NCI-H1048 (cell line): ENCODE data around the gene PTBP1.

ENCODE experiments used
- DNase-seq: peaks from one replicate; lab custom pipeline; 2025; lab: John Stamatoyannopoulos, UW

PTBP1 gene

DNA sequence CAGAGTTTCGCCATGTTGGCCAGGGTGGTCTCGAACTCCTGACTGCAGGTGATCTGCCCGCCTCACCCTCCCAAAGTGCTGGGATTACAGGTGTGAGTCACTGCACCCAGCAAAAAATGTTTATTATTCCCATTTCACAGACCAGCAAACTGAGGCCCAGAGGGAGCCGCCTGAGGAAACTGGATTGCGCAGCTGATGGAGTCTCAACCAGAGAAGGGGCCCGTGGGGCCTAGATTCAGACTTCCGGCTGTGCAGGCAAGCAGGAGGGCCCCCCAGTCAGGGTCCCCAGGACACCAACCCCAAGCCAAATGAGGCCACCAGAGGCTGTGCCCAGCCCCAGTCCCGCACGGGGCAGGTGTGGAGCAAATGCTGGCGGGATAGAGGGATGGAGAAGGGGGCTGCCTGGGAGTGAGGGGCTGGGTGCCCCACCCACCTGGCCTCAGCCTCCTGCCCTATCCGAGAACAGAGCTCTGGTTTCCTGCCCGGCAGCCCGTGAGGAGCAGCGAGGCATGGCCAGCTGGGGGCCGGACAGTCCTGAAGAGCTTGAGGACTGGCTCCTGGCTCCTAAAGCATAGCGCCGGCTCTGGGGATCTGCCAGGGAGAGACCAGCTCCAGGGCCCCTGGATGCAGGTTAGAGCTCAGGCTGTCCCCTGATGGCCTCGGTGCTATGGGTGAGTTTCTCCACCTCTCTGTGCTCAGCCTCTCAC is 24.4 kb upstream of the PTBP1 start:
- DNase-seq: no peak

DNA sequence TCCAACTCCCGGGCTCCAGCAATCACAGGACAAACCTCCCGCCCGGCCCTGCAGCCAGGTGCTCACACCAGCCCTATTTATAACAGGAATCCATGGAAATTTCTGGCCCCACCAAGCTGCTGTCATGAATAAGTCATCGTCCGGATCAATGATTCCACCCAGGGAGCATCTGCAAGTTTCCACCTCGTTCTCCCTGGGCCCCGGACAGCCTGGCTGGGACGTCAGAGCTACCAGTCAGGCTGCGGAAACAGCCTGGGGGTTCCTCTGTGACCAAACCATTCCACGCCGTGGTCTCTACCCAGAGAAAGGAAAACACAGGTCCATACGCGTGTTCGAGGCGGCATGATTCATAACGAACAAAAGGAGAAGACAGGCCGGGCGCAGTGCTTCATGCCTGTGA is 20.7 kb upstream of the PTBP1 start:
- DNase-seq: no peak

DNA sequence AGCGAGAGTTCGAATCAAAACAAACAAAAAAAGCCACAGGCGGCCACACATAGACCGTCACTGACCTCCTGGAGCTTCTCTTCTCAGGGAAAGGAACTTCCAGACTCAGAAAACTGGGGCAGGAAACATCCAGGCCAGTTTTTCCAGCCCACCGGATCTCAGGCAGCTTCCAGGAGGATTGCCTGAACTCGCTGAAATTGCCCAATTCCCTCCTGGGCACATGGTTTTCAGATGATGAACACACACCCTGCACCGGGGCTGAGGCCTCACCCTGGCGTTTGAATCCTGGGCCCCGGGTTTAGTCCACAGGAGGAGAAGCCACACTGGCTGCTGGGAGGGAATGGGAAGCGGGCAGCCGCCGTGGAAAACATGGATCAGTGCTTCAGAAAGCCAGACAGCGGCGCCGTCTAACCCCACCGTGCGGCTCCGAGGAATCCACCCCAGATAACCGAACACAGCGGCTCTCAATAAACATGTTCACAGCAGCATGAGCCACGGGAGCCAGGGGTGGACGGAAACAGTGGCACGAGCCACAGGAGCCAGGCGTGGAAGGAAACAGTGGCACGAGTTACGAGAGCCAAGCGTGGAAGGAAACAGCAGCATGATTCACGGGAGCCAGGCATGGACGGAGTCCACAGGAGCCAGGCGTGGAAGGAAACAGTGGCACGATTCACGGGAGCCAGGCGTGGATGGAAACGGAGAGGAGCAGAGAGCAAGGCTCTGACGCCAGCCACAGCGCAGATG is 18.2 kb upstream of the PTBP1 start:
- no peak for DNase-seq

DNA sequence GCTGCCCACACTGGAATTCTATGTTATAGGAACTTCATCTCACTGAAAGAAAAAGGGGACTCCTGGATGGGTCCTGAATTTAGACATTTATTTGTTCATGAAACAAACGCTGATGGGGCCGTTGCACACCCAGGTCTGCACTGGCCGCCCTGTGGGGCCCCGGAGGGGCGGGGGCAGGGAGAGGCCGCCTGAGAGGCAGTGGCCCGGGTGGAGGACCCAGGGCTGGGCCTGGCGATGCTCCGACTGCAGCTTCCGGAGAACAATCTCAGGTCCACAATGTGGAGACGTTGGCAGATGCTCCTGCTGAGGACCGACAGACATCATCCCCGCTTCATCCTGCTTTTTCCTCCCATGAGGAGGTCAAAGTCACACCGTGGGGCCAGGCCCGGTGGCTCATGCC is 16.3 kb upstream of the PTBP1 start:
- DNase-seq: no peak

DNA sequence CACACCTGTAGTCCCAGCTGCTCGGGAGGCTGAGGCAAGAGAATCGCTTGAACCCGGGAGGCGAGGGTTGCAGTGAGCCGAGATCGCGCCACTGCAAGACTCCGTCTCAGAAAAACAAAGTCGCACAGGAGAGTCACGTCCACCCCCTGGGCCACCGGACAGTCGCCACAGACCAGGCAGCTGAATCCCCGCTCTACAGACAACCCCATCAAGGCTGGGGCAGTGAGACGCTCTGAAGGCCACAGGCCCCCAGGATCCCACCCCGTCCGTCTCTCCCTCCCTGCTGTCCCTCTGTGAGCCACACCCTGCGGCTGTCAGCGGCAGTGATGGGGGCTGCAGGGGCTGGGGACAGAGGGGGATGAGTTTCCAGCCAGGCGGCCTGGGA is 15.5 kb upstream of the PTBP1 start:
- DNase-seq: no peak

DNA sequence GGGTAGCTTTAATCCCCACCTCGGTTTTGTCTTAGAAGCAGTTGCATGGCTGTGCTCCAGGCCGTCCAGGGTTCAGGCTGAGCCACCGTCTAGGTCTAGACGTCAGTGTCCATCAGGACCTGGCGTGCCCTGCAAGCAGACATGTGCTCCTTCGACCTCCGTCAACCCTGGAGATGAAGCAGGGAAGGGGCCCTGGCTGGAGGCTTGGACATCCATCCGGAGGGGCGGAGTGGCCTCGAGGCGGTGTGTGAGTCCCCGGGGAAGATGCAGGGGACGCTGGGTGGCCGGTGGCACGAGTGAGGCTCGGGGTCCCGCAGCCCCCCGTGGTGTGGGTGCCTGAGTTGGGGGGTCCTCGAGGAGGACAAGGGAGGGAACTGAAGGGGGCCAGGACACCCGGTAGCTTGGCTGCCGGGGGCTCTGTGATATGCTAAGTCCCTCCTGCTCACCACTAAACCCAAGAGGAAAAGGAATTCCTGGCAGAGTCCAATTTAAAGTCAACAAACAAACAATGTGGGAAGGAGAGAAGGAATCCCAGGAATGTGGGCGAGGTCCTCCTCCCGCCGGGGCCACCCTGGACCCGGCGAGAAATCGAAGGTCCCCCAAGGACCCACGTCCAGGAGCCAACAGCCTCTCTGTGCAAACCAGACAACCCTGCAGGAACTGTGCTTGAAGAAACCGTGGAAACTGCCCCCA is 14.9 kb upstream of the PTBP1 start:
- no peak for DNase-seq

DNA sequence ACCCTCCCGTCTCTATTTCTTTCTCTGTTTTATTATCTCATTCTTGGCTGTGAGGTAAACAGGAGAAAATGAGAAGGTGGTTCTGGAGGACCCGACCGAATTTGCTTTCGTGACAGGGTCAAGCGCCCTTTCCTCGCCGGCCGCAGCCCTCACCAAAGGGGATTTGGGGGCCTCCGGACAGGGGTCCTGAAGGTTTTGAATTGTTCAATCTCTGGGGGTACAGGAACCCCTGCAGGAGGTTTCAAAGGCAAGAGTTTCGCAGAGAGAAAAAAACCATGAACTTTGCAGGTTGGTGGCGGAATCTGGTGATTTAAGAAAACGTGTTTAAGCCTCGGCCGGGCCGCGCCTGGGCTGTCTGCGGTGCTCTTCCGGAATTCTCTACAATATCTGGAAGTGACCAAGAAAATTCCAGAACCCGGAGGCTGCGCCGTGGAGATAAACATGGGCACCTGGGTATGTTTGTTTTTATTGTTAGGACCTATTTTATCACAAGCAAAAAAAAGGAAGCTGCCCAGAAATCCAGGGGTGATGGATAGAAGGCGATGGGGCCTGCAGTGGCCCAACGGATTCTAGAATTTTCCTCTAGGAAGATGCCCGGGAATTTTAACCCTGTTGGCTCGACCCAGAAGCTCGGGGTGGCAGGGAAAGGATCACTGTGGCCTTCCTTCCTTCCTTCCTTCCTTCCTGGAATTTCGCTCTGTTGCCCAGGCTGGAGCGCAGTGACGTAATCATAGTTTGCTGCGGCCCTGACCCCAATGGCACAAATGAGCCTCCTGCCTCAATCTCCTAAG is 14.2 kb upstream of the PTBP1 start:
- DNase-seq: no peak

DNA sequence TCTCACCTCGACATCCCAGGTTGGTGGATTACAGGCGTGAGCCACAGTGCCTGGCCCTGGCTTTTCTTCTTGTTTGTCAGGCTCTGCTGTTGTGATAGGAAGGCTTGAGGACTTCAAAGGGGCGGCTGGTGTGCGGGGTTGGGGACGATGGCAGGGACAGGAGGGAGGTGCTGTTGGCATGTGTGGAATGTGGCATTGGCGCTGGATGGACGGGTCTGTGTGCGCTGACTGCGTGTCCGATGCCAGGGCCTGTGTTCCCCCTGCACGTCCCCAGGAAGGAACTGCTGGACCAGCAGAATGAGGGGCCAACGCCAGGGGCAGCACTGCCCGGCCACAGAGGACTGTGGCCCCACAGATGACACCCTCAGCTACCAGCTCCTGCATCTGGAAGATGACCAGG is 12.7 kb upstream of the PTBP1 start:
- no peak for DNase-seq

DNA sequence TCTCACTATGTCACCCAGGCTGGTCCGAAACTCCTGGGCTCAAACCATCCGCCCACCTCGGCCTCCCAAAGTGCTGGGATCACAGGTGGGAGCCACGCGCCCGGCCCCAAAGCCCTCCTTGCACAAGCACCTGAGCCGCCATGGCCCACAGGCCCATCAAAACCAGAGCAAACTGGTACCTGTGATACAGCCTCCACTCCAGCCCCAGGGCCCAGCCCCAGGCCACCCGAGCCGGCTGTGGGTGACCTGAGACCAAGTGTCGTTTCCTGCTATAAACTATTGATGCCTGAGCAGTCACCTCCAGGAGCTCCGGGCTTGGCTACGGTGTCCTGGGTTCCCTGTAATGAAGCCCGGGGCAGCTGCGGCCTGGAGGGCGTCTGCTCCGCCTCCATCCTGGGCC is 9.7 kb upstream of the PTBP1 start:
- no peak for DNase-seq

DNA sequence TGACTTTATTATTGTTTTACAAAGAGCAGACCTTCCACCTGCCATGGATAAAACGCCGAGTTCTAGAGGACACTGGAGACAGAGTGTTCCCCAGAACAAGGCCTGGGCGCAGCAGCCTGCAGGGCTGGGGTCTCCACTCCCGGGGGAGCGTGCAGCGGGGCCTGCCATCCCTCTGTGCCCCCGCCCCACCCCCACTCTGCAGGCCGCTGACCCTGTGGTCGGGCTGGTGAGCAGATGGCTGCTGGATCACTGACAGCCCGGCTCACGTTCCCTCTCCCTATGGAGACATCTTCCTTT is 8.6 kb upstream of the PTBP1 start:
- DNase-seq: no peak

DNA sequence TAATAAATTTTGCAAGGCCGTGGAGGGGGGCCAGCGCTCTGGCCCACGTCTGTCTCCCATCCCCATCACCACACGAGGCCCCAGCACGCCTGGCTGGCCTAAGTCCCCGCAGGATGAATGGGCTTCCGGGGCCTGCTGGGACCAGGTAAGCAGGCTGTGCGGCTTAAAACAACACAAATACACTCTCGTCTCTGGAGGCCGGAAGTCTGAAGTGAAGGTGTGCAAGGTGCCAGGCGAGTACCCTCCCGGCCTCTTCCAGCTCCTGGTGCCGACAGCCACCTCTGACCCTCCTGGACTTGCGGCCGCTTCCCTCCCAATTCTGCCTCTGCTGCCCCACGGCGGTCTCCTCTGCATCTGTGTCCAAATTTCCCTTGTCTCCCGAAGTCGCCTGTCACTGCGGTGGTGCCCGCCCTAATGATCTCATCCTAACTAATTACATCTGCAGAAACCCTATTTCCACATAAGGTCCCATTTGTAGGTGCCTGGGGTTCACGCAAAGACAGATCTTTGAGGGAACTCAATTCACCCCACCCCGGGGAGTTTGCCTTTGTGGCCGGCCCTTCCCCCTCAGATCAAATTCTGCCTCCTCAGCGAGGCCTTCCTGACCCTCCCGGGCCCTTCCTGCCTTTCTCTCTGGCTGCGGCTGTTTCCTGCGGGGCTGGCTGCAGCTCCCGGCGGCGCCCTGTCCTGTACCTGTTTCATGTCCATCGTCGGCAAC is 8.1 kb upstream of the PTBP1 start:
- DNase-seq: no peak

DNA sequence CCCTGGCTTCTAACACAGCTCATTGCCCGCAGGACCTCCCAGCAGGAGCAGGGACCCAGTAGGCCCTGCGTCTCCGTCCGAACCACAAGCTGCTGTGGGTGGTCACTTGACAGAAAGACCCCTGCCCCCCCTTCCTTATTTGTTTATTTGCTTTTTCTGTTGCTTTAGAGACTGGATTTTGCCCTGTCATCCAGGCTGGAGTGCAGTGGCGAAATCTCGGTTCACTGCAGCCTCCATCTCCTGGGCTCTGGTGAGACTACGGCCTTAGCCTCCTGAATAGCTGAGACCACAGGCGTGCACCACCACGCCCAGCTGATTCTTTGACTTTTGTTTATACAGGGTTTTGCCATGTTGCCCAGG is 7.6 kb upstream of the PTBP1 start:
- no peak for DNase-seq

DNA sequence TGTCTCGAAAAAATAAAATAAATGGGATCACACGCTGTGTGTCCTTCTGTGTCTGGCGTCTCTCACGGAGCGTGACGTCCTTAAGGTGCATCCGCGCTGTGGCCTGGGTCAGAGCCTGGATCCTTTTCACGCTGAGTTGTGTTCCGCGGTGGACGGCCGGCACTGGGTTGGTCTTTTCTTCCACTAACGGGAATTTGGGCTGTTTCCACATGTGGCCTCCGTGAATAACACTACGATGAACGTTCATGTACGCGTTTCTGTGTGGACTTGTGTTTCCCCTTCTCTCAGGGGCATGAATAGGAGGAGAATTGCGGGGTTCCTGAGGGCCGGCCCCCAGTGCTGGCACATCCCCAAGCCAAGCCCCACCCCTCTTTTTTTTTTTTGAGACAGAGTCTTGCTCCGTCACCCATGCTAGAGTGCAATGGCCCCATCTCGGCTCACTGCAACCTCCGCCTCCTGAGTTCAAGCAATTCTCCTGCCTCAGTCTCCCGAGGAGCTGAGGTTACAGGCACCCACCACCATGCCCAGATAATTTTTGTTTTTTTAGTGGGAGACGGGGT is 6.2 kb upstream of the PTBP1 start:
- no peak for DNase-seq

DNA sequence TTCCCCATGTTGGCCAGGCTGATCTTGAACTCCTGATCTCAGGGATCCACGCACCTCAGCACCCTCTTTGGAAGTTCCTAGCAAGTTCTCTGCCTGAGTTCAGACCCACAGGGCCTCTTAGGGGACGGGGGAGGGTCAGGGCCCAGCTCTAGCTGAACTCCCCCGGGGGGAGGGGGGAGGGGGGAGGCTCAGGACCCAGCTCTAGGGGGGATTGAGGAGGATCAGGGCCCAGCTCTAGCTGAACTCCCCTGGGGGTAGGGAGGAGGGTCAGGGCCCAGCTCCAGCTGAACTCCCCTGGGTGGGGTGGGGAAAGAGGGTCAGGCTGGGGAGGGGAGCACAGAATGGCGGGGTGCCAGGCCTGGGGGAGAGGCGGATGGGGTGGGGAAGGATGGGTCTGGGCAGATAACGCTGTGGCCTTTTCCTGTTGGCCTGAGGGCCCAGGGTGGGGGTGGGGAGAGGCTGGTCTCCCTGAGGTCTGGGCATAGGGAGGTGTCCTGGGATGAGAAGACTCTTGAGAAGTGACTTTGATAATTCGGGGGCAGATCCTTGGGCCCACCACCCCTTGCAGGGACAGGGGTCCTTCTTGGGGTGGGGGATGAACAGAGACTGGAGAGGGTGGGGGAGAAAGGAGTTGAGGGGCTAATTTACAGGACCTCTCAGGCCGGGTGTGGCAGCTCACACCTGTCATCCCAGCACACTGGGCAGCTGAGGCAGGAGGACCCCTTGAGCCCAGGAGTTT is 5.5 kb upstream of the PTBP1 start:
- no peak for DNase-seq

DNA sequence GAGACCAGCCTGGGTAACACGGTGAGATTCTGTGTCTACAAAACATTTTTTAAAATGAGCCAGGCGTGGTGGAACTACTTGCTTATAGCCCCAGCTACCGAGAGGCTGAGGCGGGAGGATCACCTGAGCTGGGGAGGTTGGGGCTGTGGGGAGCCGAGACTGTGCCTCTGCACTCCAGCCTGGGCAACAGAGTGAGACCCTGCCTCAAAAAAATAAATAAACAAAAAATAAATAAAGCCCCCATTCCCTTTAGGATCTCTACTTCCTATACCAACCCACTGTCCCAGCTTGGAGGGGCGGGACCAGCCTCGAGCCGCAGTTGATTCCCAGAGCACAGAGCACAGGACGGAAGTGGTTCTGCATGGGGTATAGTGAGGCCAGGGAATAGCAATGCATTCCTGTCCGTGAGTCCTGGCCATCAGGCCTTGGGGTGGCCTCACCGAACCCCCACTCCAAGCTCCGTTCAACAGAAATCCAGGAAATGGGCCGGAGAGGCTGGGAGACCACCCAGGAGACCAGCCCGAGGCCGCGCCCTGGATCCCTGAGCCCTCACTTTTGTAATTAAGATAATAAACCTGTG is 4.9 kb upstream of the PTBP1 start:
- DNase-seq: no peak

DNA sequence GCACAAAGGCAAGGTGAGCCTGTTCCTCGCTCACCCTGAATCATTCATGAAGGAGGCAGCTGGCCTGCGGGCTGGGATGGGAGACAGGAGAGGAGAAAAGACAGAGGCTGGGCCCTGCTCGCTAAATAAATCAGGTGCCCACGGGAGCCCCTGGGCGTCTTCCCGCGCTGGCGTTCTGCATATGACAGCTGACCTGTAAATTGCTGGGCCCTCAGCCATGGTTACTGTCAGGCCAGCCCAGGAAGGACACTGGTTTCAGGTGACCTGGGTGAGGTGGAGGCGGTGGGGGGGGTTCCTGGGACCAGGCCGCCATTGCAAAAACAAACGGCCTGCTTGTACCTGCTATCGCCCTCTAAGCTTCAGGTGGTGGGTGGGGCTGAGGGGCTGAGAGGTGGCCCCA is 3.4 kb upstream of the PTBP1 start:
- no peak for DNase-seq

DNA sequence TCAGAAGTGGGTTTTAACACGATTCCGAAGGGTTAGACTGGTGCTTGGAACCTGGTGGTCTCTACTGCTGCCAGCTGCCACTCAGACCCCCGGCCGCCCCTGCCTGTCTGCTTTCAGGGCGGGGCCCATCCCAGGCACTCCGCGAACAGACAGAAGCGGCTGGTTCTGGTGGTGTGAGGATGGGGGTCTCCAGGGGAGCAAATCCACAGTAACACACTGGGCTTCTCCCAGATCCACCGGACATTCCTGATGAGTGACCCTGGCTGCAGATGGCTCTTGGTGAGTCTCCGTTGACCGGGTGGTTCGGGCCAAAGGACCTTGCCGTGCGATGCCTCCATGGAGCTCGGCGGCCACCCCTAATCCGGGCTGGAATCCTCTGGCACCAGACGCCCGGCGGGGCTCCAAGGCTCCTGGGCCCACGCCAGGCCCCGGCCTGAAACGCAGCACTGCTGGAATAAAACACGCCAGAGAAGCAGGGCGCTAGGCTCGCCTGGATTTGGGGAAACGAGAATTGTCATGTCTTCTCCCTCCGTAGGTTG is 2.1 kb upstream of the PTBP1 start:
- DNase-seq: no peak

DNA sequence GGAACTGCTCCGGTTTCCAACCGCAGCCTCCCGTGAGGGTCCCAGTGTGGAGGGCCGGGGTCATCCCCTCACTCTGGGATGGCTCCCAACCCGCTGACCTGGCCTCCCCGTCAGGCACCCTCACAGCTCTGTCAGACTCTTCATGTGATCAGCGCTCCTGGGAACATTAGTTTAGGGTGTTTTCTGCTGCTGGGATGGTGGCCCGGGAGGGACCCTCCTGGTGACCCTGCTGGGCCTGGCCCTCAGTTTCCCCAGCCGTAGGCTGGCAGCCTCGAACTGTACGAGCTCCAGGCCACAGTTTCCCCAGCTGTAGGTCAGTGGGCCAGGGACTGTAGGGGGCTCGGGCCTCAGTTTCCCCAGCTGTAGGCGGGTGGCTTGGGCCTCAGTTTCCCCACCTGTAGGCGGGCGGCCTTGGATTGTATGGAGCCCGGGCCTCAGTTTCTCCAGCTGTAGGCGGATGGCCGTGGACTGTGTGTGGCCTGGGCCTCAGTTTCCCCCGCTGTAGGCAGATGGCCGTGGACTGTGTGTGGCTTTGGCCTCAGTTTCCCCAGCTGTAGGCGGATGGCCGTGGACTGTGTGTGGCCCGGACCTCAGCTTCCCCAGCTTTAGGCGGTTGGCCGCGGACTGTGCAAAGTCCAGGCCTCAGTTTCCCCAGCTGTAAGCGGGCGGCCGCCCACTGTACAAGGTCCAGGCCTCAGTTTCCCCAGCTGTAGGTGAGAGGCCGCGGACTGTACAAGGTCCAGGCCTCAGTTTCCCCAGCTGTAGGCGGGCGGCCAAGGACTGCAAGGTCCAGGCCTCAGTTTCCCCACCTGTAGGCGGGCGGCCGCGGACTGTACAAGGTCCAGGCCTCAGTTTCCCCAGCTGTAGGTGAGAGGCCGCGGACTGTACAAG is 1.3 kb upstream of the PTBP1 start:
- DNase-seq: no peak
